HG03460 (cell line): ENCODE results near the gene PDHA1.

Source experiments
- ATAC-seq: cut with Tn5 transposase; IDR thresholded peaks from one replicate; pipeline ENCODE4 v1.9.1; 2021; ENCODE audit not compliant: unreplicated experiment

Gene PDHA1

GRCh38 chrX:19343535-19344408 is at the start of gene PDHA1:
Gene PDHA1 (plus strand): TSS chrX:19343927. CDS start chrX:19344038, 111 bp downstream.
- peak; percentile 98 for ATAC-seq

GRCh38 chrX:19303256-19303880 is 40.4 kb upstream of the PDHA1 start:
- no peak for ATAC-seq

GRCh38 chrX:19326567-19326966 is 17.2 kb upstream of the PDHA1 start:
- no peak for ATAC-seq

GRCh38 chrX:19331831-19332230 is 11.9 kb upstream of the PDHA1 start:
- no peak for ATAC-seq

- ATAC-seq: no peak
These were observed 10.7 kb upstream of the PDHA1 start for GRCh38 chrX:19332983-19333382.

- no peak for ATAC-seq
These were observed 8.6 kb upstream of the PDHA1 start for GRCh38 chrX:19334945-19335626.

- no peak for ATAC-seq
These were observed 1.3 kb upstream of the PDHA1 start for GRCh38 chrX:19342331-19342906.

- ATAC-seq: no peak
These were observed 617 bp upstream of the PDHA1 start for GRCh38 chrX:19343085-19343534.

- ATAC-seq: no peak
These were observed 934 bp downstream of the PDHA1 start for GRCh38 chrX:19344661-19345060.

GRCh38 chrX:19347916-19348315 is 4.2 kb downstream of the PDHA1 start:
- no peak for ATAC-seq

GRCh38 chrX:19349264-19349663 is 5.5 kb downstream of the PDHA1 start:
- no peak for ATAC-seq

- ATAC-seq: peak; percentile 93
These were observed 7.2 kb downstream of the PDHA1 start for GRCh38 chrX:19350941-19351384.

GRCh38 chrX:19354625-19355024 is 10.9 kb downstream of the PDHA1 start:
- no peak for ATAC-seq

- no peak for ATAC-seq
These were observed 14.8 kb downstream of the PDHA1 start for GRCh38 chrX:19358521-19358920.

- ATAC-seq: no peak
These were observed 17.2 kb downstream of the PDHA1 start for GRCh38 chrX:19360903-19361302.

- ATAC-seq: no peak
These were observed 18.0 kb downstream of the PDHA1 start for GRCh38 chrX:19361701-19362100.

- no peak for ATAC-seq
These were observed 24.8 kb downstream of the PDHA1 start for GRCh38 chrX:19368576-19368975.

- ATAC-seq: no peak
These were observed 26.3 kb downstream of the PDHA1 start for GRCh38 chrX:19370061-19370460.

- ATAC-seq: peak; percentile 81
These were observed 28.4 kb downstream of the PDHA1 start for GRCh38 chrX:19372170-19372546.

- ATAC-seq: peak; percentile 30
These were observed 29.0 kb downstream of the PDHA1 start for GRCh38 chrX:19372547-19373331.
